Measurements from ENCODE around the gene ZNF460. TPM values are rescaled to one million over a fixed set of nuclear protein-coding genes. Genes with fewer than 3 reads are reported as not detected.

The ZNF460 gene
- total and polyA plus RNA-seq, 2 of the 13 experiments (the other 11 are each of a cell fraction or from before 2014, with no cell fraction given), result 14.5 to 44.8 TPM

DNA sequence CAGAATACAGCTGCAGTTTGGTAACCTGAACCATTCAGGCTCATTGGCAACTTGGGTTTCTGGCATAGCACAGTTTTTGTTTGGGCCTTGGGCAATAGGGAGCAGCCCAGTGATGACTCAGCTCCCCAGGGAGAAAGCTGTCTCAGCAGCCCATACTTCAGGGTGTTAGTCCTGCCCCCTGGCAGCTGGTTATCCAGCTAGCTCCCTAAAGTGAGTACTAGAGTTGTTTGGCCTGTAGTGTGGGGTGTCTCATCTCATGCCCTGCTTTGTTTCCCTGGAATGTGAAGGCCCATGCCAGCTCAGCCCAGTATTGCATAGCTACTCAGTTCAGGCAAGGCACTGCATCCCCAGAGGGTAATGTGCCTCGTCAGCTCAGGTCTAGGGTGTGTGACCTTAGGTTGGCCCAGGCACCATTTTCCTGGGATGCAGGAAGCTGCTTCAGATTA is 21.8 kb downstream of the ZNF460 start (continued):
- TF ChIP-seq SSRP1 (CRISPR knock-in tag; IDR thresholded peaks at IDR 0.05) (0 out of 2 replicates have a peak, but pooled peaks have one; percentile 4), MAFK (conservative IDR thresholded peaks at IDR 0.05 in 1 of 2, IDR thresholded peaks at IDR 0.05 in 1 of 2; ENCODE audit: low read length in 2 of 2) (0 out of 4 replicates have a peak, but pooled peaks have one; percentile 13 to 22), POLR2G (IDR thresholded peaks at IDR 0.05; ENCODE audit: low read depth, low read length) (peak; percentile 18; the same call in 1 of the 2 replicates), CAMTA2 (CRISPR knock-in tag; IDR thresholded peaks at IDR 0.05; ENCODE audit: borderline replicate concordance) (0 out of 2 replicates have a peak, but pooled peaks have one; percentile 29), SALL1 (CRISPR knock-in tag; IDR thresholded peaks at IDR 0.05) (0 out of 2 replicates have a peak, but pooled peaks have one; percentile 3), MYC (CRISPR knock-in tag; IDR thresholded peaks at IDR 0.05; ENCODE audit: borderline replicate concordance) (no peak), MLLT10 (CRISPR knock-in tag; IDR thresholded peaks at IDR 0.05) (no peak), RBM22 (optimal IDR thresholded peaks at IDR 0.05; ENCODE audit: low read length) (peak; percentile 73), ZFP36L1 (CRISPR knock-in tag; IDR thresholded peaks at IDR 0.05) (no peak)
- TF ChIP-seq, protein P1, sequence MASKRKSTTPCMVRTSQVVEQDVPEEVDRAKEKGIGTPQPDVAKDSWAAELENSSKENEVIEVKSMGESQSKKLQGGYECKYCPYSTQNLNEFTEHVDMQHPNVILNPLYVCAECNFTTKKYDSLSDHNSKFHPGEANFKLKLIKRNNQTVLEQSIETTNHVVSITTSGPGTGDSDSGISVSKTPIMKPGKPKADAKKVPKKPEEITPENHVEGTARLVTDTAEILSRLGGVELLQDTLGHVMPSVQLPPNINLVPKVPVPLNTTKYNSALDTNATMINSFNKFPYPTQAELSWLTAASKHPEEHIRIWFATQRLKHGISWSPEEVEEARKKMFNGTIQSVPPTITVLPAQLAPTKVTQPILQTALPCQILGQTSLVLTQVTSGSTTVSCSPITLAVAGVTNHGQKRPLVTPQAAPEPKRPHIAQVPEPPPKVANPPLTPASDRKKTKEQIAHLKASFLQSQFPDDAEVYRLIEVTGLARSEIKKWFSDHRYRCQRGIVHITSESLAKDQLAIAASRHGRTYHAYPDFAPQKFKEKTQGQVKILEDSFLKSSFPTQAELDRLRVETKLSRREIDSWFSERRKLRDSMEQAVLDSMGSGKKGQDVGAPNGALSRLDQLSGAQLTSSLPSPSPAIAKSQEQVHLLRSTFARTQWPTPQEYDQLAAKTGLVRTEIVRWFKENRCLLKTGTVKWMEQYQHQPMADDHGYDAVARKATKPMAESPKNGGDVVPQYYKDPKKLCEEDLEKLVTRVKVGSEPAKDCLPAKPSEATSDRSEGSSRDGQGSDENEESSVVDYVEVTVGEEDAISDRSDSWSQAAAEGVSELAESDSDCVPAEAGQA (IDR thresholded peaks at IDR 0.05; ENCODE audit: low read depth), result no peak
- TF ChIP-seq, protein P1 (CRISPR knock-in tag; IDR thresholded peaks at IDR 0.05; ENCODE audit: borderline replicate concordance), result no peak
- TF ChIP-seq, protein P2, sequence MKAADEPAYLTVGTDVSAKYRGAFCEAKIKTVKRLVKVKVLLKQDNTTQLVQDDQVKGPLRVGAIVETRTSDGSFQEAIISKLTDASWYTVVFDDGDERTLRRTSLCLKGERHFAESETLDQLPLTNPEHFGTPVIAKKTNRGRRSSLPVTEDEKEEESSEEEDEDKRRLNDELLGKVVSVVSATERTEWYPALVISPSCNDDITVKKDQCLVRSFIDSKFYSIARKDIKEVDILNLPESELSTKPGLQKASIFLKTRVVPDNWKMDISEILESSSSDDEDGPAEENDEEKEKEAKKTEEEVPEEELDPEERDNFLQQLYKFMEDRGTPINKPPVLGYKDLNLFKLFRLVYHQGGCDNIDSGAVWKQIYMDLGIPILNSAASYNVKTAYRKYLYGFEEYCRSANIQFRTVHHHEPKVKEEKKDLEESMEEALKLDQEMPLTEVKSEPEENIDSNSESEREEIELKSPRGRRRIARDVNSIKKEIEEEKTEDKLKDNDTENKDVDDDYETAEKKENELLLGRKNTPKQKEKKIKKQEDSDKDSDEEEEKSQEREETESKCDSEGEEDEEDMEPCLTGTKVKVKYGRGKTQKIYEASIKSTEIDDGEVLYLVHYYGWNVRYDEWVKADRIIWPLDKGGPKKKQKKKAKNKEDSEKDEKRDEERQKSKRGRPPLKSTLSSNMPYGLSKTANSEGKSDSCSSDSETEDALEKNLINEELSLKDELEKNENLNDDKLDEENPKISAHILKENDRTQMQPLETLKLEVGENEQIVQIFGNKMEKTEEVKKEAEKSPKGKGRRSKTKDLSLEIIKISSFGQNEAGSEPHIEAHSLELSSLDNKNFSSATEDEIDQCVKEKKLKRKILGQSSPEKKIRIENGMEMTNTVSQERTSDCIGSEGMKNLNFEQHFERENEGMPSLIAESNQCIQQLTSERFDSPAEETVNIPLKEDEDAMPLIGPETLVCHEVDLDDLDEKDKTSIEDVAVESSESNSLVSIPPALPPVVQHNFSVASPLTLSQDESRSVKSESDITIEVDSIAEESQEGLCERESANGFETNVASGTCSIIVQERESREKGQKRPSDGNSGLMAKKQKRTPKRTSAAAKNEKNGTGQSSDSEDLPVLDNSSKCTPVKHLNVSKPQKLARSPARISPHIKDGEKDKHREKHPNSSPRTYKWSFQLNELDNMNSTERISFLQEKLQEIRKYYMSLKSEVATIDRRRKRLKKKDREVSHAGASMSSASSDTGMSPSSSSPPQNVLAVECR (CRISPR knock-in tag; IDR thresholded peaks at IDR 0.05; ENCODE audit: borderline replicate concordance), result no peak
